GM18868 (cell line): ENCODE results near the gene MDN1.
"Not testable (repeated sequence)": the region's sequence is repeated elsewhere in the genome, so short reads cannot be mapped to it uniquely, and the experiment has no call there.

Experiments used
- ATAC-seq: cut with Tn5 transposase; IDR thresholded peaks from one replicate; pipeline ENCODE4 v1.9.1; 2021; ENCODE audit warnings: mild to moderate bottlenecking, moderate library complexity; ENCODE audit not compliant: unreplicated experiment

MDN1 gene

GRCh38 chr6:89817481-89817880, 2.1 kb downstream of the MDN1 start:
- ATAC-seq = no peak

DNA sequence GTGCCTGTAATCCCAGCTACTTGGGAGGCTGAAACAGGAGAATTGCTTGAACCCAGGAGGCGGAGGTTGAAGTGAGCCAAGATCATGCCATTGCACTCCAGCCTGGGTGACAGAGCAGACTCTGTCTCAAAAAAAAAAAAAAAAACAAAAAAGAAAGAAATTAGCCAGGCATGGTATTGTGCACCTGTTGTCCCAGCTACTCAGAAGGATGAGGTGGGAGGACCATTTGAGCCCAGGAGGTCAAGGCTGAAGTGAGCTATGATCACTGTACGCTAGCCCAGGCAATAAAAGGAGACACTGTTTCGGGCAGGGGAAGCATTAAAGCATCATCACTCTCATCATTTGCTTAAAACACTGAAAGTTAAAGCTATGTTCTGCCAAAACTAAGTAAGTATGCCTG, 6.2 kb downstream of the MDN1 start:
- ATAC-seq = not testable (repeated sequence)

DNA sequence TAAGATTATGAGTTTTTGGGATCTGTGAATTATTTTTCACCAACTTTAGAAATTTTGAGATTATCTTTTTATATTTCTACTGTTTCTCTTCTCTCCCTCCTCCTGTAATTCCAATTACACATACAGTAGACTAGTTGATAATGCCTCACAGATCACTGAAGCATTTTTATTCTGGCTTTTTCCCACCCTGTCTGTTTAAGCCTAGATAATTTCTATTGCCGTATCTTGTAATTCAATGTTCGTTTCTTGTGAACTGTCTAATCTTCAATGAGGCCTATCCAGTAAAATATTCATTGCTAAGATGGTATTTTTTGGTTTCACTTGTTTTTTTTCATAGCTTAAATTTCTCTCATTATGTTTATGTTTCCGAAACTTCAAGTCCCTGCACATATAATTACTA, 12.0 kb downstream of the MDN1 start:
- no peak for ATAC-seq

DNA sequence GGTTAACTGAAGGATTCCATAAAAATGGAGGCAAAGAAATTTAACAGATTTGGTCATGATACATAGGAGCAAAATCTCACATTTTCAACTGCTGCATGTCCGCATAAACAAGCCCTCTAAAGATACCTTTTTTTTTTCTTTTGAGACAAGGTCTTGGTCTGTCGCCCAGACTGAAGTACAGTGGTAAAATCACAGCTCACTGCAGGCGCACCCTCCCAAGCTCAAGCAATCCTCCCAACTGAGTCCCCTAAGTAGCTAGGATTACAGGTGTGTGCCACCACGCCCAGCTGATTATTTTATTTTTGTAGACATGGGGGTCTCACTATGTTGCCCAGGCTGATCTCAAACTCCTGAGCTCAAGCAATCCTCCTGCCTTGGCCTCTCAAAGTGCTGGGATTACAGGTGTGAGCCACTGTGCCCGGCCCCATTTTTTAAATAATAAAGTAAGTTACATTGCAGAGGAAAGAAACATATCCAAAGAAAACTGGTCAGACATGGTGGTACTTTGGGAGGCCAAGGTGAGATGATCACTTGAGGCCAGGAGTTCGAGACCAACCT, 13.7 kb downstream of the MDN1 start:
- ATAC-seq = no peak

GRCh38 chr6:89803271-89803670, 16.3 kb downstream of the MDN1 start:
- ATAC-seq = no peak

- ATAC-seq = no peak
Observed at GRCh38 chr6:89799756-89800155, 19.8 kb downstream of the MDN1 start.

DNA sequence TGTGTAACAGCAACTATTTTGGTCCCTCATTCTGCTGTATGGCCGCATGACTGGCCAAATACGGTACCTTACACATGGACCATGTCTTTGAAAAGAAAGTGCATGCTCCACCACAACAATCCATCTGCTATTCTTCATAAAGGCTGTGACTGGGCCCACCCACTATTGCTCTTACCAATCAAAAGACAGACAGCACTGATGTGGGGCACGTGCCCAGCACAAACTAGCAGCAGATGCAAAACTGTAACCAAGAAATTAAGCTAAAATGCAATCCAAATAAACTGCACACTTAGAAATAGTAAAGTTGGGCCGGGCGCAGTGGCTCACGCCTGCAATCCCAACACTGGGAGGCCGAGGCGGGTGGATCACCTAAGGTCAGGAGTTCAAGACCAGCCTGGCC, 20.5 kb downstream of the MDN1 start:
- no peak for ATAC-seq

DNA sequence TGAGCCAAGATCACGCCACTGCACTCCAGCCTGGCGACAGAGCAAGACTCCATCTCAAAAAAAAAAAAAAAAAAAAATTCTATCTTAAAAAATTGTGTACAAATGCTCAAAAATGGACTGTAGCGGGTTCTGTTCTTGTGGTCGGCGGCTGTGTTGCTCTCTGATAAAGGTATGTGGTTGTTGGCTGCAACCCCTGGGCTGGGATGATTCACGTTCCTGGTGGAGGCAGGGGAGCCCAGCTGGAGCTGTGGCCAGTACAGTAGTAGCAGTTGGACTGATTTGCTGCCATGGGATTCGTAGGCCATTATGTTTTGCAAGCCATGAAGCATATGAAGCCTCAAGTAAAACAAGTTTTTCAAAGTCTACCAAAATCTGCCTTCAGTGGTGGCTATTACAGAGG, 22.3 kb downstream of the MDN1 start:
- no peak for ATAC-seq

DNA sequence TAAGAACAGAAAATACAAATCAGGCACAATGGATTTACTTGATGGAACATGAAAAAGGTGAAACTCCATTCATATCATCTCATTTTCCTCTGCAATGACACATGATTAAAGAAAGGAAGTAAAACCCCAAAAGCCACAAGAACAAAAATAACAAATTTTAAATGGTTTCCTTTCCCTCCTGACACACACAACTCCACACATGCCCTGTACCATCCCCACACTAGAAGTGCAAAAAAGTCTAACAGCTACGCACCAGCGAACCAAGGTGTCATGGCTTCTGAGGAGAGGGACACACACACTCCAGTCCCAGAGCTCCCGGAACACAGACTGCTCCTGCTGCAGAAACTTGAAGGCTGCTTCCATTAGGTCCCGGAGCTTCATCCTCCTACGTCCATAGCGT, 25.3 kb downstream of the MDN1 start:
- no peak for ATAC-seq

GRCh38 chr6:89793586-89793985, 26.0 kb downstream of the MDN1 start:
- ATAC-seq = no peak

GRCh38 chr6:89792881-89793280, 26.7 kb downstream of the MDN1 start:
- peak; percentile 88 for ATAC-seq

- ATAC-seq = no peak
Observed at GRCh38 chr6:89790403-89790802, 29.2 kb downstream of the MDN1 start.

DNA sequence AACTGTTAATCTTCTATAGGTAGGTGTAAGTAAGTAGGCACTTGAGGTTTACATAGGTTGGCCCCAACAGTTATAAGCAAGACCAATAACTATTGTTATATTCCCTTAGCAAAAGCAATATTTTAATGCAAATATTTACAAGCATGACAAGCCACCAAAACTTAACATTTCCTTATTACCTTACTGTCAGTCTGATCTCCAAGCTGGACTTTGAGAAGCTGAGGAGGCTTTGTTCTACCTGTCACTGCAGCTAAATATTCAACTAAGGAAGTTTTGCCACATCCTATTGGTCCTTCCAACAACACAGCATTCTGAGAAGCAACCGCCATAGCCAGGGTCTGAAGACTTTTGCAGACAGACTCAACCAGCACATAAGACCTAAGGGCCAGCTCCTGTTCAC, 29.6 kb downstream of the MDN1 start:
- no peak for ATAC-seq

- ATAC-seq = no peak
Observed at GRCh38 chr6:89787660-89788328, 31.8 kb downstream of the MDN1 start.

DNA sequence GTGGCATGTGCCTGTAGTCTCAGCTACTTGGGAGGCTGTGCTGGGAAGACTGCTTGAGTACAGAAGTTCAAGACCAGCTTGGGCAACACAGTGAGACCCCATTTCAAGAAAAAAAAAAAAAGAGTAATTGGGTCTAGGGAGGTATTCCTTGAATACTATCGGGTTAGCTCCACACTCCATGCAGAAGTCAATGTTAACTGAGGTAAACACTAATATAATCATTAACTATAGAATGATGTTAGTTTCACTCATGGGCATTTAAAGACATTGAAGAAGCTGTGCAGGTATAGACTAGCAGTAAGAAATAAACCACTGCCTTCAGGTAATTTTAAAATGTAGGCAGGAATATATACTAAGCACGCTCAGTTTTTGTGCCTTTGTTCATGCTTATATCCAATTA, 32.6 kb downstream of the MDN1 start:
- ATAC-seq = no peak

GRCh38 chr6:89784838-89785237, 34.8 kb downstream of the MDN1 start:
- no peak for ATAC-seq

- ATAC-seq = not testable (repeated sequence)
Observed at GRCh38 chr6:89783293-89783692, 36.3 kb downstream of the MDN1 start.

DNA sequence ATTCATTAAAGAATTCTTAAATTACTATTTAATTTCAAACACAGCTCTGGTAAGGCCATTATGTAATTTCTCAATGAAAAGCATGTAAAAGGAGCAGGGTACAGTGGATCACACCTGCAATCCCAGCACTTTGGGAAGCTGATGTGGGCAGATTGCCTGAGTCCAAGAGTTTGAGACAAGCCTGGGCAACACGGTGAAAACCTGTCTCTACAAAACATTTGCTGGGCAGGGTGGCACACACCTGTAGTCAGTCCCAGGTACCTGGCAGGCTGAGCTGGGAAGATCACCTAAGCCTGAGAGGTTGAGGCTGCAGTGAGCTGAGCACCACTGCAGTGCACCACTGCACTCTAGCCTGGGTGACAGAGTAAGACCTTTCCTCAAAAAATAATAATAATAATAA, 37.4 kb downstream of the MDN1 start:
- no peak for ATAC-seq

- ATAC-seq = no peak
Observed at GRCh38 chr6:89781070-89782034, 38.2 kb downstream of the MDN1 start.

DNA sequence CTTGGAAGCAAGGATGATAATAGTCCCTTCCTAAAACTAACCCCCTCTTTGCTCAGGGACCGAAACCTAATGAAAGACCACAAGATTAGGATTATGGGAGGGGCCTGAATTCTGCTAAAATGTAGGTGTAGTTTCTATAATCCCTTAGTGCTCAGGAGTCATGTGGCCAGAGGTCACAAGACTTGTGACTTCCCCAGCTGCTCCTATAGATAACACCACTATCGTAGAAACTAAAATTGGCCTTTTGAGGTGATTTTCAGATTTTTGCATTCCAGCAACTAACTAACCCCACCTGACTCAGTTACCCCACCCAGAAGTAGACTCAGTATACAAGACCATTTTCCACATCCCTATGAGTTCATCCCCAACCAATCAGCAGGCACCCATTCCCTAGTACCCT, 42.1 kb downstream of the MDN1 start:
- no peak for ATAC-seq

GRCh38 chr6:89776583-89777233, 42.9 kb downstream of the MDN1 start:
- no peak for ATAC-seq
